H1 (cell line): ENCODE measurements around the gene GNG14. TPM values are rescaled to one million over a fixed set of nuclear protein-coding genes. Genes with fewer than 3 reads are reported as not detected.
"Not testable (repeated sequence)": the region's sequence is repeated elsewhere in the genome, so short reads cannot be mapped to it uniquely, and the experiment has no call there.

Experiments
- CTCF ChIA-PET: fragments of 300-600 bp; sonication (Branson Sonifier 250); formaldehyde crosslinking; loops from one replicate; lab custom pipeline; 2021; ENCODE audit not compliant: partially characterized antibody; lab: Charles Lee
- POLR2A ChIA-PET: fragments of 300-600 bp; sonication (Branson Sonifier 250); formaldehyde crosslinking; loops from one replicate; lab custom pipeline; 2021; ENCODE audit warnings: inconsistent platforms; ENCODE audit not compliant: partially characterized antibody; lab: Charles Lee
- DNase-seq, 2 experiments: peaks; one replicate each; pipeline versions ENCODE4 v3.0.0 to v3.0.0-alpha.2; 2010 to 2022; ENCODE audit warnings: low spot score in 2 of 2, low read depth in 1 of 2, mixed read lengths in 1 of 2
- FAIRE-seq: peaks from 2 replicates; lab custom pipeline; 2011; peaks lifted over from hg19 to GRCh38; lab: Jason Lieb, UNC
- H2AFZ ChIP-seq: 2 replicates; pipeline ENCODE4 v1.8.1; 2012; ENCODE audit warnings: low read length, inconsistent platforms
- H2AK5ac ChIP-seq: 2 replicates; pipeline ENCODE4 v1.6.1; 2013; ENCODE audit warnings: low read depth, low read length
- H2BK120ac ChIP-seq: replicated peaks from 2 replicates; pipeline ENCODE3; 2013; ENCODE audit warnings: low read depth, low read length, inconsistent platforms
- H2BK12ac ChIP-seq: 2 replicates; pipeline ENCODE4 v1.6.1; 2013; ENCODE audit warnings: low read depth, low read length
- H2BK15ac ChIP-seq: 2 replicates; pipeline ENCODE4 v1.6.1; 2013; ENCODE audit warnings: low read length
- H2BK20ac ChIP-seq: 2 replicates; pipeline ENCODE4 v1.6.1; 2013; ENCODE audit warnings: low read length
- H2BK5ac ChIP-seq: 2 replicates; pipeline ENCODE4 v1.6.1; 2013; ENCODE audit warnings: low read depth, low read length
- H3K14ac ChIP-seq: 2 replicates; pipeline ENCODE4 v1.6.1; 2013; ENCODE audit warnings: inconsistent platforms; ENCODE audit not compliant: insufficient read length
- H3K18ac ChIP-seq: 2 replicates; pipeline ENCODE4 v1.6.1; 2013; ENCODE audit warnings: low read length; ENCODE audit errors: extremely low read depth
- H3K23ac ChIP-seq: 2 replicates; pipeline ENCODE4 v1.6.1; 2013; ENCODE audit warnings: inconsistent platforms; ENCODE audit not compliant: insufficient read length
- H3K23me2 ChIP-seq: 2 replicates; pipeline ENCODE4 v1.6.1; 2013; ENCODE audit warnings: low read depth, low read length
- H3K27ac ChIP-seq: 2 replicates; pipeline ENCODE4 v1.6.1; 2011; ENCODE audit warnings: low read depth, low read length, inconsistent platforms
- H3K27me3 ChIP-seq, 4 experiments: replicated peaks in 1 of 4; 1 replicate in 1 of 4; 2 replicates in 3 of 4; pipeline versions ENCODE4 v1.6.1 to v1.8.1; 2011 to 2013; ENCODE audit warnings: low read length in 3 of 4, mild to moderate bottlenecking in 3 of 4, inconsistent platforms in 2 of 4, mixed read lengths in 2 of 4, moderate library complexity in 1 of 4; ENCODE audit not compliant: control insufficient read depth in 3 of 4, insufficient read depth in 3 of 4; ENCODE audit errors: extremely low read depth in 1 of 4
- H3K36me3 ChIP-seq, 4 experiments: 2 replicates each; pipeline versions ENCODE4 v1.6.1 to v1.8.1; 2011 to 2013; ENCODE audit warnings: mild to moderate bottlenecking in 4 of 4, low read length in 3 of 4, moderate library complexity in 2 of 4, control low read depth in 1 of 4, inconsistent platforms in 1 of 4; ENCODE audit not compliant: insufficient read depth in 4 of 4, control insufficient read depth in 2 of 4
- H3K4ac ChIP-seq: replicated peaks from 2 replicates; pipeline ENCODE3; 2013; ENCODE audit warnings: low read length, low read depth, mixed read lengths, inconsistent platforms; ENCODE audit not compliant: insufficient read length
- H3K4me1 ChIP-seq, 4 experiments: replicated peaks in 1 of 4; 1 replicate in 1 of 4; 2 replicates in 3 of 4; pipeline versions ENCODE4 v1.6.1 to v1.8.1; 2011 to 2013; ENCODE audit warnings: low read length in 3 of 4, inconsistent platforms in 2 of 4, mixed read lengths in 1 of 4; ENCODE audit not compliant: insufficient read depth in 4 of 4, control insufficient read depth in 3 of 4
- H3K4me2 ChIP-seq, 2 experiments: 2 replicates each; pipeline versions ENCODE4 v1.6.1 to v1.8.1; 2011 to 2013; ENCODE audit warnings: low read depth in 2 of 2, low read length in 2 of 2, control low read depth in 1 of 2, inconsistent platforms in 1 of 2, mild to moderate bottlenecking in 1 of 2; ENCODE audit not compliant: insufficient read depth in 1 of 2
- H3K4me3 ChIP-seq, 4 experiments: fragments of 200-600, 300-600 bp in 1 of 4; sonication (generic), shearing (Covaris generic), sonication (Bioruptor Twin) in 1 of 4; 2 replicates each; pipeline versions ENCODE4 v1.5.1 to v1.8.1; 2011 to 2016; ENCODE audit warnings: low read length in 4 of 4, low read depth in 3 of 4, control low read depth in 2 of 4, inconsistent platforms in 2 of 4, mild to moderate bottlenecking in 2 of 4, mixed read lengths in 1 of 4, moderate library complexity in 1 of 4; ENCODE audit not compliant: insufficient read depth in 2 of 4; ENCODE audit errors: extremely low read depth in 1 of 4
- H3K56ac ChIP-seq: replicated peaks from 2 replicates; pipeline ENCODE3; 2013; ENCODE audit warnings: low read depth, mild to moderate bottlenecking, mixed read lengths, low read length, inconsistent platforms; ENCODE audit not compliant: insufficient read length
- H3K79me1 ChIP-seq: 2 replicates; pipeline ENCODE4 v1.6.1; 2013; ENCODE audit warnings: low read depth, low read length, control low read depth
- H3K79me2 ChIP-seq, 2 experiments: 2 replicates each; pipeline versions ENCODE4 v1.6.1 to v1.8.1; 2012 to 2013; ENCODE audit warnings: low read length in 2 of 2, mild to moderate bottlenecking in 2 of 2, inconsistent platforms in 1 of 2; ENCODE audit not compliant: insufficient read depth in 2 of 2, control insufficient read depth in 1 of 2
- H3K9ac ChIP-seq, 4 experiments: replicated peaks in 1 of 4; 1 replicate in 1 of 4; 2 replicates in 3 of 4; pipeline versions ENCODE4 v1.6.1 to v1.8.1; 2011 to 2013; ENCODE audit warnings: low read depth in 3 of 4, low read length in 3 of 4, control low read depth in 2 of 4, mild to moderate bottlenecking in 2 of 4, moderate library complexity in 2 of 4, inconsistent platforms in 1 of 4; ENCODE audit errors: extremely low read depth in 1 of 4
- H3K9me3 ChIP-seq, 2 experiments: 2 replicates each; pipeline versions ENCODE4 v1.6.1 to v1.8.1; 2012 to 2013; ENCODE audit warnings: mild to moderate bottlenecking in 2 of 2, moderate library complexity in 2 of 2, control low read depth in 1 of 2, inconsistent platforms in 1 of 2, low read depth in 1 of 2, low read length in 1 of 2, mixed read lengths in 1 of 2; ENCODE audit not compliant: insufficient read depth in 2 of 2
- H4K20me1 ChIP-seq, 2 experiments: replicated peaks in 1 of 2; 2 replicates each; pipeline versions ENCODE3 to v1.8.1; 2011 to 2013; ENCODE audit warnings: inconsistent platforms in 2 of 2, low read length in 2 of 2, mild to moderate bottlenecking in 1 of 2; ENCODE audit not compliant: insufficient read depth in 2 of 2, control insufficient read depth in 1 of 2
- H4K5ac ChIP-seq: 2 replicates; pipeline ENCODE4 v1.6.1; 2013; ENCODE audit warnings: low read length, low read depth, mixed read lengths, inconsistent platforms; ENCODE audit not compliant: insufficient read length
- H4K8ac ChIP-seq: 2 replicates; pipeline ENCODE4 v1.8.0; 2013; ENCODE audit warnings: mild to moderate bottlenecking, moderate library complexity, low read length, inconsistent platforms; ENCODE audit not compliant: insufficient read depth; ENCODE audit errors: extremely low read depth
- H4K91ac ChIP-seq: replicated peaks from 2 replicates; pipeline ENCODE3; 2013; ENCODE audit warnings: low read length, mixed read lengths, inconsistent platforms; ENCODE audit not compliant: insufficient read length
- WGBS, 2 experiments: shearing (Covaris generic) in 1 of 2; methylation state at CpG; one replicate each; pipeline versions ENCODE4 v1.1.6 to v1.1.7; 2013 to 2015; ENCODE audit warnings: low lambda C conversion rate in 2 of 2, mixed read lengths in 2 of 2, inconsistent platforms in 1 of 2, low coverage in 1 of 2, missing lambda C conversion rate in 1 of 2; ENCODE audit not compliant: insufficient replicate concordance in 2 of 2, insufficient coverage in 1 of 2, insufficient read length in 1 of 2; ENCODE audit errors: extremely low coverage in 1 of 2, missing lambda C conversion rate in 1 of 2; 5-methylcytosine and 5-hydroxymethylcytosine counted together
- polyA plus RNA-seq, 7 experiments: library from polyadenylated mRNA; depleted of rRNA in 3 of 7; stranded (reverse) in 5 of 7; unstranded in 2 of 7; fragments of >200 nt in 5 of 7; fragments of 200-250 nt in 2 of 7; gene quantifications; 1 replicate in 5 of 7; 2 replicates in 1 of 7; 4 replicates in 1 of 7; pipeline versions ENCODE4 v1.2.1 to v1.2.3, GENCODE V29; 2011 to 2013; ENCODE audit warnings: missing spikeins in 2 of 7, mixed read lengths in 2 of 7
- total RNA-seq: library from RNA; stranded (reverse); fragmentation: NEBNext Ultra II Directional; extraction: Animal tissue kit (Norgen Biotek cat#: 25700); gene quantifications from 2 replicates; pipeline ENCODE4 v1.2.1, GENCODE V29; 2021

GNG14 gene
- total and polyA plus RNA-seq, 2 of the 8 experiments (the other 6 are each of a cell fraction or from before 2014, with no cell fraction given) = not detected

GRCh38 chr19:12725612-12726011, 37.8 kb downstream of the GNG14 start:
- CTCF ChIA-PET = interaction anchor here (0.6 to 3.9 kb wide), 4 partner anchors 8 to 165 kb away, joined by 3 to 20 read pairs (median 6); partner anchors contain the start of genes GCDH and TRIR
- 88% methylated on average over 9 of the region's 10 CpGs; no CpG with 5 or more reads in 1 of the 2 experiments for WGBS, 2 experiments
- not testable (repeated sequence) for FAIRE-seq

More at GRCh38 chr19:12725612-12726011, 37.8 kb downstream of the GNG14 start:
- not testable (repeated sequence) for H3K23ac ChIP-seq, H4K20me1 ChIP-seq, H2BK5ac ChIP-seq, H4K91ac ChIP-seq, H3K18ac ChIP-seq, H3K4me2 ChIP-seq, H3K4me3 ChIP-seq, H3K4ac ChIP-seq, H3K27ac ChIP-seq, H2BK20ac ChIP-seq, H2BK120ac ChIP-seq, H3K9ac ChIP-seq, H3K14ac ChIP-seq, H3K9me3 ChIP-seq, H4K5ac ChIP-seq, H2AFZ ChIP-seq, H4K8ac ChIP-seq, H2BK15ac ChIP-seq, H3K56ac ChIP-seq, H2BK12ac ChIP-seq, H3K4me1 ChIP-seq, H3K27me3 ChIP-seq, H2AK5ac ChIP-seq, H3K23me2 ChIP-seq, DNase-seq
- H3K79me1 ChIP-seq = peaks cover 11% of the 10 kb centered on the region; the same call in 1 of the 2 replicates
- peaks cover 4 to 21% (median 7%) of the 10 kb centered on the region in 4 experiments; a peak in 7 of 8 replicates for H3K36me3 ChIP-seq
- peaks cover 13 to 28% of the 10 kb centered on the region in 2 experiments for H3K79me2 ChIP-seq
- POLR2A ChIA-PET = interaction anchor here (1.3 to 6.6 kb wide), 4 partner anchors 11 to 65 kb away, joined by 4 to 44 read pairs (median 8); partner anchors contain the start of genes GET3 and JUNB
